GM18907 (cell line): ENCODE measurements around the gene FBXO30.

Experiments used
- ATAC-seq: cut with Tn5 transposase; IDR thresholded peaks from one replicate; pipeline ENCODE4 v1.9.1; 2021; ENCODE audit warnings: mild to moderate bottlenecking, moderate library complexity; ENCODE audit not compliant: unreplicated experiment

FBXO30 gene

GRCh38 chr6:145818796-145819195, 4.2 kb upstream of the FBXO30 start:
- no peak for ATAC-seq

- ATAC-seq: no peak
These were observed 1.8 kb upstream of the FBXO30 start for GRCh38 chr6:145816392-145816791.

GRCh38 chr6:145815309-145816274, 997 bp upstream of the FBXO30 start:
- peak; percentile 18 for ATAC-seq

- ATAC-seq: peak; percentile 30
These were observed 527 bp downstream of the FBXO30 start for GRCh38 chr6:145814035-145814500.

- ATAC-seq: no peak
These were observed 1.1 kb downstream of the FBXO30 start for GRCh38 chr6:145813285-145814034.

GRCh38 chr6:145811741-145812140, 2.9 kb downstream of the FBXO30 start:
- ATAC-seq: no peak

- no peak for ATAC-seq
These were observed 4.8 kb downstream of the FBXO30 start for GRCh38 chr6:145809785-145810184.

GRCh38 chr6:145809211-145809610, 5.4 kb downstream of the FBXO30 start:
- ATAC-seq: peak; percentile 70

- ATAC-seq: no peak
These were observed 6.4 kb downstream of the FBXO30 start for GRCh38 chr6:145808239-145808638.

- ATAC-seq: no peak
These were observed 12.5 kb downstream of the FBXO30 start for GRCh38 chr6:145802141-145802540.

- ATAC-seq: no peak
These were observed 13.6 kb downstream of the FBXO30 start for GRCh38 chr6:145801021-145801420.

GRCh38 chr6:145798530-145798929, 16.1 kb downstream of the FBXO30 start:
- no peak for ATAC-seq

- ATAC-seq: no peak
These were observed 25.2 kb downstream of the FBXO30 start for GRCh38 chr6:145789443-145789842.

GRCh38 chr6:145787688-145788087, 26.9 kb downstream of the FBXO30 start:
- ATAC-seq: no peak

GRCh38 chr6:145784683-145785082, 29.9 kb downstream of the FBXO30 start:
- peak; percentile 96 for ATAC-seq

GRCh38 chr6:145783796-145784195, 30.8 kb downstream of the FBXO30 start:
- ATAC-seq: no peak

- no peak for ATAC-seq
These were observed 41.7 kb downstream of the FBXO30 start for GRCh38 chr6:145772846-145773245.

GRCh38 chr6:145765449-145765848, 49.1 kb downstream of the FBXO30 start:
- no peak for ATAC-seq

- ATAC-seq: no peak
These were observed 50.9 kb downstream of the FBXO30 start for GRCh38 chr6:145763742-145764141.

- peak; percentile 85 for ATAC-seq
These were observed 53.0 kb downstream of the FBXO30 start for GRCh38 chr6:145761584-145761983.

- no peak for ATAC-seq
These were observed 56.5 kb downstream of the FBXO30 start for GRCh38 chr6:145758113-145758512.
